ENCODE data around the gene NETO1. TPM values are rescaled to one million over a fixed set of nuclear protein-coding genes. Genes with fewer than 3 reads are reported as not detected.

Gene NETO1, protein sequence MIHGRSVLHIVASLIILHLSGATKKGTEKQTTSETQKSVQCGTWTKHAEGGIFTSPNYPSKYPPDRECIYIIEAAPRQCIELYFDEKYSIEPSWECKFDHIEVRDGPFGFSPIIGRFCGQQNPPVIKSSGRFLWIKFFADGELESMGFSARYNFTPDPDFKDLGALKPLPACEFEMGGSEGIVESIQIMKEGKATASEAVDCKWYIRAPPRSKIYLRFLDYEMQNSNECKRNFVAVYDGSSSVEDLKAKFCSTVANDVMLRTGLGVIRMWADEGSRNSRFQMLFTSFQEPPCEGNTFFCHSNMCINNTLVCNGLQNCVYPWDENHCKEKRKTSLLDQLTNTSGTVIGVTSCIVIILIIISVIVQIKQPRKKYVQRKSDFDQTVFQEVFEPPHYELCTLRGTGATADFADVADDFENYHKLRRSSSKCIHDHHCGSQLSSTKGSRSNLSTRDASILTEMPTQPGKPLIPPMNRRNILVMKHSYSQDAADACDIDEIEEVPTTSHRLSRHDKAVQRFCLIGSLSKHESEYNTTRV
- total RNA-seq = not detected
- long read RNA-seq, partial matches to known transcripts = 1 of 1 reads
- long read RNA-seq, other reads (novel, unspliced or antisense) = 0 of 1 reads

DNA sequence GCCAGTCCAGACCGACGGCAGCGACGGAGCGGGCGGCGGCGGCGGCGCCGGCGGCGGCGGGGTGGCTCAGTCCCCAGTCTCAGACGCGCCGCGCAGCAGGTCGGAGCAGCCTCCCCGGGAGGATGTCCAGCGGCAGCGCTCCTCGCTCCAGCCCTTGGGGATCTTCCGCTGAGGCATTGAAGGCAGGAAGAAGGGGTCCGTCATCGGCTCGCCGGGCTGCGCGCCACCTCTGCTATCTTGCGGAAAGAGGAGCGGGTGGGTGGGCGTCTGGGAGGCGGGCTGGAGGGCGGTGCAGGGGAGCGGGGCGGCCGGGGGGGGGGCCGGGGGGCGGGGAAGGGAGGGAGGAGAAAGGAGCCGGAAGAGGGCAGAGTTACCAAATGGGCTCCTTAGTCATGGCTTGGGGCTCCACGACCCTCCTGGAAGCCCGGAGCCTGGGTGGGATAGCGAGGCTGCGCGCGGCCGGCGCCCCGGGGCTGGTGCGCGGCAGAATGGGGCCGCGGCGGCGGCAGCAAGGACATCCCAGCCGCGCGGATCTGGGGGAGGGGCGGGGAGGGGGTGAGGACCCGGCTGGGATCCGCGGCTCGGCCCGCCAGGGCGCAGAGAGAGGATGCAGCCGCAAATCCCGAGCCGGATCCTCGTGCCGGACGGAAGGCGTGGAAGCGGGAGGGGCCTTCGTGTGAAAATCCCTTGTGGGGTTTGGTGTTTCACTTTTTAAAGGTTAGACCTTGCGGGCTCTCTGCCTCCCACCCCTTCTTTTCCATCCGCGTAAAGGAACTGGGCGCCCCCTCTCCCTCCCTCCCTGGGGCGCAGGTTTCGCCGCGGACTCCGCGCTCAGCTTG, at the start of gene NETO1:
NETO1 (minus strand) TSS at position 242 of the 839 bp plus-strand sequence. CDS start 696 bp downstream, outside the sequence.
- TF ChIP-seq, protein P1, sequence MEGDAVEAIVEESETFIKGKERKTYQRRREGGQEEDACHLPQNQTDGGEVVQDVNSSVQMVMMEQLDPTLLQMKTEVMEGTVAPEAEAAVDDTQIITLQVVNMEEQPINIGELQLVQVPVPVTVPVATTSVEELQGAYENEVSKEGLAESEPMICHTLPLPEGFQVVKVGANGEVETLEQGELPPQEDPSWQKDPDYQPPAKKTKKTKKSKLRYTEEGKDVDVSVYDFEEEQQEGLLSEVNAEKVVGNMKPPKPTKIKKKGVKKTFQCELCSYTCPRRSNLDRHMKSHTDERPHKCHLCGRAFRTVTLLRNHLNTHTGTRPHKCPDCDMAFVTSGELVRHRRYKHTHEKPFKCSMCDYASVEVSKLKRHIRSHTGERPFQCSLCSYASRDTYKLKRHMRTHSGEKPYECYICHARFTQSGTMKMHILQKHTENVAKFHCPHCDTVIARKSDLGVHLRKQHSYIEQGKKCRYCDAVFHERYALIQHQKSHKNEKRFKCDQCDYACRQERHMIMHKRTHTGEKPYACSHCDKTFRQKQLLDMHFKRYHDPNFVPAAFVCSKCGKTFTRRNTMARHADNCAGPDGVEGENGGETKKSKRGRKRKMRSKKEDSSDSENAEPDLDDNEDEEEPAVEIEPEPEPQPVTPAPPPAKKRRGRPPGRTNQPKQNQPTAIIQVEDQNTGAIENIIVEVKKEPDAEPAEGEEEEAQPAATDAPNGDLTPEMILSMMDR (IDR thresholded peaks at IDR 0.05) = no peak
- ATAC-seq = peak; percentile 18
- Histone ChIP-seq H3K27me3 (peaks cover 47% of the 10 kb centered on the region), H3K4me3 (peak within 1 kb of the TSS; percentile 10), H3K9me3 (no peaks in the 10 kb centered on the region), H3K4me1 (no peaks in the 10 kb centered on the region), H3K27ac (no peak within 1 kb of the TSS), H3K36me3 (no peaks in the 10 kb centered on the region)
- no peak for DNase-seq
- intact Hi-C loops (cut with DNase I) = no loop called here

DNA sequence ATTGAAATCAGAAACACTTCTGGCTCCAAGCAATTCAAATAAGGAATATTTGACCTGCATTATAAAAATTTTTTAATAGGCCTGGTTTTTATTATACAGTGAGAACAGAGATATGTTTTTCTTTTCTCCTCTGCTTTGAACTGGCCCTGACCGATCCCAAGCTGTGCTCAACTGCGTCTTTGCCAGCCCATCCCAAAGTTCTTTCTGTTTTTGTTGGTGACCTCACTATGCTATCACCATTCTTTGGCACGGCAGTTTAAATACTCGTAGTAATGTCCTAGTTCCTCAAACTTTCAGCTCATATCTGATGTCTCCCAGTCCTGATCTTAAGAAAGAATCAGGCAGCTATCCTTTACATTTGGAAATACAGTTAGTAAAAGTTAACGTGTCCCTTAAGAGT, 42.3 kb upstream of the NETO1 start:
- ATAC-seq (no peak), DNase-seq (no peak)
- Histone ChIP-seq H3K4me3 (no peak overlapping the region), H3K4me1 (no peaks in the 10 kb centered on the region), H3K27me3 (no peaks in the 10 kb centered on the region), H3K9me3 (no peaks in the 10 kb centered on the region), H3K27ac (no peak overlapping the region), H3K36me3 (no peaks in the 10 kb centered on the region)
- intact Hi-C loops (cut with DNase I) = no loop called here
- TF ChIP-seq, protein P1 (IDR thresholded peaks at IDR 0.05) = no peak

DNA sequence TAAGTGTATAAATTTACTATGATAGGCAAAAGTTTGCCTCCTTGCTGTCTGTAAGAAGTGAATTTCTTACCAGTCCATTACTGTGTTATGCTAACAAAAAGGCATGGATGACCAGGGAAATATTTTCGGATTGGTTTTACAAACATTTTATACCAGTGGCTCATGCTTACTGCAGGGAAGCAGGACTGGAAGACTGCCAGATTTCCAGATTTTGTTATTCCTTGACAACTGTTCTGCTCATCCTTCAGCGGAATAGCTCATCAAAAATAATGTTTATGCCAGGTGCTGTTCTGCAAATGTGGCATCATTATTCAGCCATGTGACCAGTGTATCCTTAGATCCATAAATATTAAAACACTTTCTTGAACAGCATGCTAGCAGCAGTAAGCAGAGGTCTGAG, 40.4 kb upstream of the NETO1 start:
- Histone ChIP-seq H3K36me3 (no peaks in the 10 kb centered on the region), H3K27me3 (no peaks in the 10 kb centered on the region), H3K4me1 (no peaks in the 10 kb centered on the region), H3K9me3 (no peaks in the 10 kb centered on the region), H3K4me3 (no peak overlapping the region), H3K27ac (no peak overlapping the region)
- TF ChIP-seq, protein P1 (IDR thresholded peaks at IDR 0.05) = no peak
- DNase-seq (no peak), ATAC-seq (no peak)
- intact Hi-C loops (cut with DNase I) = no loop called here

DNA sequence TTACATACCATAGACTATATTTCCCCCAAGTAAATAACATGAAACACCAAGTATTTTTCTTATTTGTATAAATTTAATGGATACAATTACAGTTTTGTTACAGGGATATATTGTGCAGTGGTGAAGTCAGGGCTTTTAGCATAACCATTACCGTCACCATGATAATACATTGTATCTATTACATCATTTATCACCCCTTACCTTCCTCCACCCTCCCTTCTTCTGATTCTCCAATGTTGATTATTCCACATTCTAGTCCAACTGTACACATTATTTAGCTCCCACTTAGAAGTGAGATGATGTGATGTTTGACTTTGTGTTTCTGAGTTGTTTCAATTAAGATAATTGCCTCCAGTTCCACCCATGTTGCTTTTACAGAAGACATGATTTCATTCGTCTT, 35.2 kb upstream of the NETO1 start:
- Histone ChIP-seq H3K4me3 (no peak overlapping the region), H3K27ac (no peak overlapping the region), H3K9me3 (no peaks in the 10 kb centered on the region), H3K4me1 (no peaks in the 10 kb centered on the region), H3K36me3 (no peaks in the 10 kb centered on the region), H3K27me3 (no peaks in the 10 kb centered on the region)
- no peak for ATAC-seq
- no peak for DNase-seq
- intact Hi-C loops (cut with DNase I) = no loop called here
- TF ChIP-seq, protein P1 (IDR thresholded peaks at IDR 0.05) = no peak

DNA sequence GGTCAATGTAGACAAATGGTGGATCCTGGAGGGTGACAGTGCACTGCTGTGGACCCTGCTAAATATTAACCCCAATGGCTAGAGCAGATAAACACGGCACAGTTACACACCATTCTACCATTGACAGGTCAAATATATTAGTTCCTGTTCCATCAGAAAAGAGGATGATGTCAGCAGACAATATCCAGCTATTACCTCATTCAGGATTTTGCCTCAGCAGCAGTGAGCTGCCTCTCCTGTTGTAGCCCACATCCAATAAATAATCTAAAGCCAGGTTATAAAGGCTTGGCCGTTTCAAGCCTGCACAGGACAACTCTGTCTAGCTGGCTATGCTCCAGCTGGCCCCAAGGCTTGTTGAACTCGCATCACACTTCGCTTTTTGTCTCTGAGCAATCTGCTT, 31.6 kb upstream of the NETO1 start:
- Histone ChIP-seq H3K36me3 (no peaks in the 10 kb centered on the region), H3K9me3 (no peaks in the 10 kb centered on the region), H3K4me1 (no peaks in the 10 kb centered on the region), H3K27ac (no peak overlapping the region), H3K27me3 (no peaks in the 10 kb centered on the region), H3K4me3 (no peak overlapping the region)
- ATAC-seq (no peak), DNase-seq (no peak)
- intact Hi-C loops (cut with DNase I) = no loop called here
- TF ChIP-seq, protein P1 (IDR thresholded peaks at IDR 0.05) = no peak
